PC-3 (cell line): Measurements from ENCODE around the gene KRT3. TPM values are rescaled to one million over a fixed set of nuclear protein-coding genes. Genes with fewer than 3 reads are reported as not detected.

Experiments
- ATAC-seq: fragments of 200-7000 bp; cut with Tn5 transposase; 2 replicates; pipeline ENCODE4 v1.9.1; 2020; ENCODE audit warnings: mild to moderate bottlenecking, moderate library complexity
- BruUV-seq: library from RNA; stranded (reverse); fragments of 400-500 nt; replicated peaks from 2 replicates; lab custom pipeline; 2021; lab: Mats Ljungman, UMichigan
- CTCF ChIA-PET: fragments of 300-600 bp; sonication (Branson Sonifier 250); formaldehyde crosslinking; loops from one replicate; lab custom pipeline; 2022; ENCODE audit warnings: antibody characterized with exemption; lab: Charles Lee
- POLR2A ChIA-PET: fragments of 300-600 bp; sonication (Branson Sonifier 250); formaldehyde crosslinking; loops from one replicate; lab custom pipeline; 2022; ENCODE audit warnings: antibody characterized with exemption; ENCODE audit not compliant: unreplicated experiment; lab: Charles Lee
- DNase-seq: peaks from one replicate; pipeline ENCODE4 v3.0.0-alpha.2; 2015
- H2AFZ ChIP-seq: fragments of 300-600 bp; sonication (generic); 2 replicates; pipeline ENCODE4 v1.6.0; 2016; ENCODE audit warnings: antibody characterized with exemption, low read length
- H3F3A ChIP-seq: fragments of 300-600 bp; sonication (generic); one replicate; pipeline ENCODE4 v1.6.0; 2017; ENCODE audit warnings: antibody characterized with exemption, low read length, control low read depth, mild to moderate bottlenecking; ENCODE audit not compliant: unreplicated experiment
- H3K27ac ChIP-seq: fragments of 300-600 bp; sonication (generic); 2 replicates; pipeline ENCODE4 v1.5.1; 2016; ENCODE audit warnings: mild to moderate bottlenecking, low read length
- H3K27me3 ChIP-seq: fragments of 300-600 bp; sonication (generic); 2 replicates; pipeline ENCODE4 v1.6.1; 2016; ENCODE audit warnings: low read length, mixed read lengths
- H3K36me3 ChIP-seq: fragments of 300-600 bp; sonication (generic); 2 replicates; pipeline ENCODE4 v1.6.1; 2016; ENCODE audit warnings: low read depth, mixed run types, low read length, mixed read lengths
- H3K4me1 ChIP-seq: fragments of 300-600 bp; sonication (generic); 2 replicates; pipeline ENCODE4 v1.5.1; 2016; ENCODE audit warnings: low read length; ENCODE audit not compliant: insufficient read depth
- H3K4me2 ChIP-seq: fragments of 300-600 bp; sonication (generic); 2 replicates; pipeline ENCODE4 v1.6.0; 2016; ENCODE audit warnings: low read length
- H3K4me3 ChIP-seq: fragments of 300-600 bp; sonication (generic); 2 replicates; pipeline ENCODE4 v1.5.1; 2016; ENCODE audit warnings: mild to moderate bottlenecking, low read length, mixed read lengths
- H3K79me2 ChIP-seq: fragments of 300-600 bp; sonication (generic); 2 replicates; pipeline ENCODE4 v1.6.1; 2017; ENCODE audit warnings: low read length, mixed read lengths
- H3K9ac ChIP-seq: fragments of 300-600 bp; sonication (generic); 2 replicates; pipeline ENCODE4 v1.6.0; 2016; ENCODE audit warnings: mild to moderate bottlenecking, low read length
- H3K9me2 ChIP-seq: fragments of 300-600 bp; sonication (generic); replicated peaks from 2 replicates; pipeline ENCODE4 v1.6.1; 2016; ENCODE audit warnings: mixed run types, low read length, mixed read lengths
- H3K9me3 ChIP-seq: fragments of 300-600 bp; sonication (generic); 2 replicates; pipeline ENCODE4 v1.6.1; 2016; ENCODE audit warnings: low read length, mixed read lengths
- H4K20me1 ChIP-seq: fragments of 300-600 bp; sonication (generic); 2 replicates; pipeline ENCODE4 v1.6.1; 2016; ENCODE audit warnings: low read length, mixed read lengths
- EZH2 ChIP-seq: fragments of 300-600 bp; sonication (generic); IDR thresholded peaks from one replicate; pipeline ENCODE4 v1.6.1; 2017; ENCODE audit warnings: antibody characterized with exemption, mild to moderate bottlenecking, low read length; ENCODE audit not compliant: unreplicated experiment
- EZH2phosphoT487 ChIP-seq: fragments of 300-600 bp; sonication (generic); IDR thresholded peaks from 2 replicates; pipeline ENCODE4 v1.6.1; 2018; ENCODE audit warnings: mild to moderate bottlenecking, antibody characterized with exemption, low read length, borderline replicate concordance
- intact Hi-C: fragments of 100-400 bp; cut with micrococcal nuclease; formaldehyde crosslinking; loops from 2 replicates; pipeline ENCODE4 v1.9.0; 2023
- total RNA-seq: library from RNA; depleted of rRNA; stranded (reverse); fragments of >200 nt; gene quantifications from 2 replicates; pipeline ENCODE4 v1.2.3, GENCODE V29; 2014
- TF ChIP-seq, protein P1 (sequence below): fragments of 300-600 bp; sonication (generic); conservative IDR thresholded peaks from 2 replicates; pipeline ENCODE4 v1.5.1; 2017; ENCODE audit warnings: antibody characterized with exemption, low read depth, mild to moderate bottlenecking, low read length

The KRT3 gene
- total RNA-seq, 1 experiment from 2014 or later: 0.33 TPM

DNA sequence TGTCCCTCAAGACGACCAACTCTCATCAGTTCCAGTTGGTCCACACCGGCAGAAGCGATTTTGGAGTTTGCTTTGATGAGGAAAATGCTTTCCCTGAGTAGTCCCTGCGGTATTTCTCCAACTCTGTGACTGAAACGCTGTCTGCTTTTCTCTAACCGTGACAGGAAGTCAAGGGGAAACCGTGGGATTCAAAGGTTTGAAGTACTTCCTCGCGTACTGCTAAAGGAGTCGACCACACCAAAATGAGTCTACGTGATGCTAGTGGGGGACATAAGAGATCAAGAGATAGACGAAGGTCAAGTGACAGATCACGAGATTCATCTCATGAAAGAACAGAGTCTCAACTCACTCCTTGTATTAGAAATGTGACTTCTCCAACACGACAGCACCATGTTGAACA lies 47.3 kb downstream of the KRT3 start:
- no peak overlapping the region for H3K9ac ChIP-seq
- no peaks in the 10 kb centered on the region for H3K9me3 ChIP-seq
- H3K4me1 ChIP-seq: no peaks in the 10 kb centered on the region
- ChIA-PET POLR2A (no interaction called here), CTCF (no interaction called here)
- no peaks in the 10 kb centered on the region for H3F3A ChIP-seq
- no peaks in the 10 kb centered on the region for H3K79me2 ChIP-seq
- peaks cover 67% of the 10 kb centered on the region for H3K27me3 ChIP-seq
- H3K27ac ChIP-seq: no peak overlapping the region
- no peaks in the 10 kb centered on the region for H3K36me3 ChIP-seq
- DNase-seq (no peak), ATAC-seq (no peak)
- H3K4me2 ChIP-seq: no peak overlapping the region
- no TSS peak for BruUV-seq
- TF ChIP-seq, protein P1, sequence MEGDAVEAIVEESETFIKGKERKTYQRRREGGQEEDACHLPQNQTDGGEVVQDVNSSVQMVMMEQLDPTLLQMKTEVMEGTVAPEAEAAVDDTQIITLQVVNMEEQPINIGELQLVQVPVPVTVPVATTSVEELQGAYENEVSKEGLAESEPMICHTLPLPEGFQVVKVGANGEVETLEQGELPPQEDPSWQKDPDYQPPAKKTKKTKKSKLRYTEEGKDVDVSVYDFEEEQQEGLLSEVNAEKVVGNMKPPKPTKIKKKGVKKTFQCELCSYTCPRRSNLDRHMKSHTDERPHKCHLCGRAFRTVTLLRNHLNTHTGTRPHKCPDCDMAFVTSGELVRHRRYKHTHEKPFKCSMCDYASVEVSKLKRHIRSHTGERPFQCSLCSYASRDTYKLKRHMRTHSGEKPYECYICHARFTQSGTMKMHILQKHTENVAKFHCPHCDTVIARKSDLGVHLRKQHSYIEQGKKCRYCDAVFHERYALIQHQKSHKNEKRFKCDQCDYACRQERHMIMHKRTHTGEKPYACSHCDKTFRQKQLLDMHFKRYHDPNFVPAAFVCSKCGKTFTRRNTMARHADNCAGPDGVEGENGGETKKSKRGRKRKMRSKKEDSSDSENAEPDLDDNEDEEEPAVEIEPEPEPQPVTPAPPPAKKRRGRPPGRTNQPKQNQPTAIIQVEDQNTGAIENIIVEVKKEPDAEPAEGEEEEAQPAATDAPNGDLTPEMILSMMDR: no peak
- TF ChIP-seq EZH2phosphoT487 (no peak), EZH2 (no peak)
- H3K9me2 ChIP-seq: no peaks in the 10 kb centered on the region
- no peak overlapping the region for H2AFZ ChIP-seq
- H3K4me3 ChIP-seq: no peak overlapping the region
- H4K20me1 ChIP-seq: no peaks in the 10 kb centered on the region
- intact Hi-C loops: no loop called here

DNA sequence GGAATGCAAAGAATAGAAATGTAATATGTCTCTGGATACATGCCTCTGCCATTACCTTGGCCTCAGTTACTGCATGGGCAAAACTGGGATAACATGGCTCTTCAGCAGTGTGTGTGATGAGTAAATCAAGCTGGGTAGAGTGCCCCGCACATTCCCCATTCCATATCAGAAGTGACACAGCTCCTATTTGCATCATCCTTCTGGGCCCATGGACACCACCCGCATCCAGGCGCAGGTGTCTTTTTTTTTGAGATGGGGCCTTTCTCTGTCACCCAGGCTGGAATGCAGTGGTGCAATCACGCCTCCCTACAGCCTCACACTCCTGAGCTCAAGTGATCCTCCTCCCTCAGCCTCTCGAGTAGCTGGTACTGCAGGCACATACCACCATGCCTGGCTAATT lies 50.4 kb downstream of the KRT3 start:
- Histone ChIP-seq H3K9ac (no peak overlapping the region), H3K36me3 (no peaks in the 10 kb centered on the region), H3K27me3 (peaks cover 58% of the 10 kb centered on the region), H3F3A (no peaks in the 10 kb centered on the region), H3K79me2 (no peaks in the 10 kb centered on the region), H3K9me3 (no peaks in the 10 kb centered on the region), H3K9me2 (no peaks in the 10 kb centered on the region), H3K27ac (no peak overlapping the region), H3K4me2 (no peak overlapping the region), H3K4me3 (no peak overlapping the region), H3K4me1 (no peaks in the 10 kb centered on the region), H2AFZ (no peak overlapping the region), H4K20me1 (no peaks in the 10 kb centered on the region)
- ATAC-seq (no peak), DNase-seq (no peak)
- CTCF ChIA-PET: no interaction called here
- no TSS peak for BruUV-seq
- TF ChIP-seq, protein P1: no peak
- TF ChIP-seq EZH2phosphoT487 (no peak), EZH2 (no peak)
- intact Hi-C loops: no loop called here
- POLR2A ChIA-PET: interaction anchor here (0.7 kb wide), 1 partner anchor 201 kb away, joined by 3 read pairs; no protein-coding TSS in a partner anchor

DNA sequence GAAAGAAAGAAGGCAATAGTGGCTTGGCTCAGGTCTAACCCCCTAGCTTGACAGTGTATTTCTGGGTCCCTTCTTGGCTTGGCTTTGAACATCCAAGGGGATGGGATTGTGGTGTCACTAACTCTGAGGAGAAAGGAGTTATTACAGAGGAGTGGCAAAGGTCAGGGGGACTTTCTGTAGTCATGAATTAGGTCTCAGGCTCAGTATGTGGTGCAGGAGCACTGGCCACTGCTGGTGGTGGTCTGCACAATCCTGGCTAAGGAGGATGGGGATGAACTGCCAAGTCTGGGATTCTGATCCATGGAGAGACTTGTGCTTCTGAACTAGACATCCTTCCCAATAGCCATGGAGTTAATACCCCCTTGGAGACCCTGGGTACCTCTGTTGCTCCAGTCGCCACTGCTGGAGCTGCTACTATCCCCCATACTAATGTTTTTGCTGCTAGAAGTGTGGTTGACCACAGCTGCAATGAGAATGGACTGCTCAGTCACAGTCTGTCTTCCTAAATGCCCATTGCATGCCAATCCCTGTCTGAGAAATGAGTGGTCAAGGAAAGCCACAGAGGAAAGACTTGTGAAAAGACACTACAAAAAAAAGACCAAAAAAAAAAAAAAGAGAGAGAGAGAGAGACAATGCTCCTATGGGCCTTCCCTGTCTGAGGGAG lies 51.3 kb downstream of the KRT3 start:
- Histone ChIP-seq H3K9ac (no peak overlapping the region), H2AFZ (no peak overlapping the region), H3F3A (no peaks in the 10 kb centered on the region), H4K20me1 (no peaks in the 10 kb centered on the region), H3K4me3 (no peak overlapping the region), H3K27me3 (peaks cover 49% of the 10 kb centered on the region), H3K4me1 (no peaks in the 10 kb centered on the region), H3K9me3 (no peaks in the 10 kb centered on the region), H3K27ac (no peak overlapping the region), H3K4me2 (no peak overlapping the region), H3K9me2 (no peaks in the 10 kb centered on the region), H3K79me2 (no peaks in the 10 kb centered on the region), H3K36me3 (no peaks in the 10 kb centered on the region)
- intact Hi-C loops: loop anchor here (5.0 kb wide), 1 partner anchor 58 kb away; no protein-coding TSS in a partner anchor
- POLR2A ChIA-PET: no interaction called here
- no peak for ATAC-seq
- no peak for DNase-seq
- no peak for TF ChIP-seq EZH2phosphoT487
- no peak for TF ChIP-seq EZH2
- TF ChIP-seq, protein P1: no peak
- BruUV-seq: no TSS peak
- CTCF ChIA-PET: no interaction called here
